HG03565 (cell line): ENCODE data around the gene BDH1.
"Not testable (repeated sequence)": the region's sequence is repeated elsewhere in the genome, so short reads cannot be mapped to it uniquely, and the experiment has no call there.

Source experiments
- ATAC-seq: cut with Tn5 transposase; IDR thresholded peaks from one replicate; pipeline ENCODE4 v1.9.1; 2021; ENCODE audit warnings: mild to moderate bottlenecking, moderate library complexity; ENCODE audit not compliant: unreplicated experiment

The BDH1 gene

GRCh38 chr3:197578376-197578775 is 22.6 kb upstream of the BDH1 start:
- no peak for ATAC-seq

DNA sequence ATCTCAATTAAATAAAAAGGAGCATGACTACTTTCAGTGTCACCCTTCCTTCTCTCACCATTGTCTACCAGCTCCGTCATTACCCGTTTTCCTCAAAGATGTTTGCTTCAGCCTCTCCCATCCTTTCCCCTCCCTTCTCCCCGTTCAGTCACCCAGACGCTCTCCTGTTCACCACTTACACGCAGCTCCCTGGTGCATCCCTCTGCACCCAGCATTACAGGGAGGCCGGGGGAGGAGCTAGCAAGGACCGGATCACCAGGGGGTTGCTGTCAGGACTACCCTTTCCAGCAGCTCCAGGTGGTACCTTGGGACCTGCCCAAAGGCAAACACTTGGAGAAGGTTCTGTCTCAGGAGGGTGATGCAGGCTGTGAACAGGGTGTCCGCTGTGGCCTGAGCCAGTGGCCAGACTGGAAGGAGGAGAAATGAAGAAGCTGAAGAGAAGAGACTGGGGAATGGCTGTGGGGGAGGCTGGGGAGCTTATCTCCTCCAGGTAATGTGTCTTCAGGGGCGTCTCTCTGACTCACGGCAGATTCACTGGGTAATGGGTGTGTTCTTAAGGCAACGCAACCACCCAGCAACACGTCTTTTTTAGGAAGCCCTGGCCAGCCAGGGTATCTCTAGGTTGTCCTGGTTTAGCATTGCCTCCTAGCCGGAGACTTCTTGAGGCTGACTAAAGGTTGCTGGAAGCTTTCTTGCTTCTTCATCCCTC is 21.8 kb upstream of the BDH1 start:
- no peak for ATAC-seq

GRCh38 chr3:197576838-197577237 is 21.1 kb upstream of the BDH1 start:
- ATAC-seq, result no peak

GRCh38 chr3:197575362-197575761 is 19.6 kb upstream of the BDH1 start:
- no peak for ATAC-seq

GRCh38 chr3:197574396-197574991 is 18.7 kb upstream of the BDH1 start:
- not testable (repeated sequence) for ATAC-seq

DNA sequence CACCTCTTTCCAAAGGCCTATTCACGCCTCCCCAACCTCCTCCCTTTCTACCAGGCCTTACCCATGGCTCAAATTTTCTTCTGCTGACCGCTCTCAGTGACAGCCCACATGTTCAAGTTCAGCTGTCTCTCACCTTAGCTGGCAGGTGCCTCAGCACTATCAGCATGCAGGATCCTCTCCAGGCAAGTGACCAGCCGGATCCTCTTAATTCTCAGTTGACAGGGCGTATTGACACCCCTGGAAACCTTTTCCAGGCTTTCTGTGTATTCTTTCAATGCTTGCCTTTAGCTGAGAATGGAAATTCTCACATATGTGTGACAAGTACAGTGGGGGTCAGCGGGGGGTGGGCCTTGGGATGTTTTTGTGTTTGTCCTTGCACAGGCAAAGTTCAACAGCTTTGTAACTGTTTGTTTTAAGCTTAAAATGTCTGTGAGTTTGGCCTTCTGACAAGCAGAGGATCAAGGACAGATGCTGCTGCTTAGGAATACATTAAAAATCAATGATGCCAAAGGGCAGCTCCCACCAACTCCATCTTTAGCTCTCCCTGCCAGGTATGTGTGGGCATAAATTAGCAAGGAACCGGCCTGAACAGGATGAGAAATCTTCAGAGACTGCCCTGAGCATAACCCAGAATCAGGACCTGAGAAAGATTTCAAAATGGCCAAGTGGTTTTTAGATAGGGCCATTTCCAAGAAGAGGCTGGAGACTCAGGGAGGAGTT is 17.4 kb upstream of the BDH1 start:
- no peak for ATAC-seq

GRCh38 chr3:197571880-197572172 is 16.1 kb upstream of the BDH1 start:
- not testable (repeated sequence) for ATAC-seq

GRCh38 chr3:197571074-197571879 is 15.5 kb upstream of the BDH1 start:
- not testable (repeated sequence) for ATAC-seq

- ATAC-seq, result not testable (repeated sequence)
Observed at GRCh38 chr3:197569433-197569832, 13.7 kb upstream of the BDH1 start.

DNA sequence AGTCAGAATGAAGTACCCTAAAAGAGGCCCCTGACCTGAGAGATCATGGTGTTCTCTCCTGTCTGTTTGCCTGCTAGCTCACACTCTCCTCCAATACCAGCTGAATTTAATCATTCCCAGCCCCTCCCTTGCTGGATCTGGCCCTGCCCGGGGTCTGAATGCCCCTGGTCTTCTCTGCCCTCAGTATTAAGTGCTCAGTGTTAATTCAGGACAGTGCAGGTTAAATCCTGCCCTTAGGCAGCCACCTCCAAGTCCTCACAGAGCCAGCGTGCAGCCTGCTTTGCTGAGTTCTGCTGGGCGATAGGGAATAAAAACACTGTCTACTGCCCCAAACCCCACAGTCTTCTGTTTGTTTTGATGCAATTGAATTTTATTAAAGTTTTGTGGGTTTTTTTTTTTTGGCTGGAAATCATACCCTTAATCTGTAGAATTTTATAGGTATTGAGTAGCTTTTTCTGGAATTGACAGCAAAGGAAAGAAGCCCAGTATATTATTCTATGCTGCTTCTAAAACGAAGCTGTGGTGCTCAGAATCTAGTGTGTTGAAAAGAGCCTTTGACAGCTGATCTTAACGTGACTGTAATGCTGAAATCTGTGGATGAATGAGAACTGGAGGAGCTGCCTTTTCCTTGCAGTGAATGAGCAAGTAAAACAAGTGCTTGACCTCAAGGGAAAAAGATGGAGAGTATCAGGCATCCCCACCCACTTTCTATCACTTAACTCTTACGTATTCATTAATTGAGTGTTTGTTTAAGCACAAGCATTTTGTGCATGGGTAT is 12.3 kb upstream of the BDH1 start:
- ATAC-seq, result no peak

GRCh38 chr3:197566155-197566554 is 10.4 kb upstream of the BDH1 start:
- not testable (repeated sequence) for ATAC-seq

- no peak for ATAC-seq
Observed at GRCh38 chr3:197564097-197564843, 8.5 kb upstream of the BDH1 start.

GRCh38 chr3:197562398-197563251 is 6.9 kb upstream of the BDH1 start:
- ATAC-seq, result no peak

GRCh38 chr3:197561926-197562325 is 6.2 kb upstream of the BDH1 start:
- no peak for ATAC-seq

DNA sequence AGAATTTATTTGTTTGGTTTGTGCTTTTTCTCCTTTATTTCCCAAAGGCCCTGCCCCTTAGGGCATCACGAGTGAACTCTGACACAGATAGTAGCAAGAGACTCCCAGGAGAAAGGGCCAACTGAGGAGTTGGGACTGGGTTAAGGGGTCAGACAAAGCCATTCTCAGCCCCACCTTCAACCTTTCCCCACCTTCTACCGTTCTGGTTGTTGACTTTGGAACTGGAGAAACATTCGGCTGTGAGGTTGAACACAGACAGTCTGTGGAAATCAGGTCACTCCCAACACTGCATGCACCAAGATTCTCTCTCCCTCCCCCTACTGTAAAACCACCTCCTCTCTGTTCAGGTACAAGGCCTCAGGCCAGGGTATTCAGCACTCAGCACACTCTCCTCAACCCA is 3.9 kb upstream of the BDH1 start:
- ATAC-seq, result no peak

GRCh38 chr3:197554562-197555280 is 1.0 kb downstream of the BDH1 start:
- peak; percentile 95 for ATAC-seq

GRCh38 chr3:197554196-197554561 is 1.6 kb downstream of the BDH1 start:
- ATAC-seq, result no peak

GRCh38 chr3:197552198-197552597 is 3.6 kb downstream of the BDH1 start:
- no peak for ATAC-seq
